Measurements from ENCODE around the gene GRAP. TPM values are rescaled to one million over a fixed set of nuclear protein-coding genes. Genes with fewer than 3 reads are reported as not detected.
"Not testable (repeated sequence)": the region's sequence is repeated elsewhere in the genome, so short reads cannot be mapped to it uniquely, and the experiment has no call there.

GRAP gene
- polyA plus RNA-seq, 3 donors = 4.6 to 7.8 (median 6.7) TPM

DNA sequence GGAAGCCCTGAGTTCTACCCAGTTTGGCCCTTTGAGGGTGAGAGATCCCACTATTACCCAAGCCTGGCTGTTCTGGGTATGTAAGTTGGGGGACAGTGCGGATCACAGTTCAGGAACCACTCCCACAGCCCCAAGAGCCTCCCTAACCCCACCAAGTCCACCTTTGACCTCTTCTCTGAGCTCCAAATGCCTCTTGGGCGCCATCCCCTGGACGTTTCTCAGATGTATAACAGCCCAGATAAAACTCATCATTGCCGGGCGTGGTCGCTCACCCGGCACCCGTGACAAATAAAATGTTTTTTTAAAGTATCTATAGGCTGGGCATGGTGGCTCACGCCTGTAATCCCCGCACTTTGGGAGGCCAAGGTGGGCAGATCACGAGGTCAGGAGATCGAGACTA lies 8.7 kb upstream of the GRAP start:
- not testable (repeated sequence) for DNase-seq (ENCODE audit: extremely low read depth in 1 of 11, low read depth in 9 of 11, low spot score in 4 of 11)

DNA sequence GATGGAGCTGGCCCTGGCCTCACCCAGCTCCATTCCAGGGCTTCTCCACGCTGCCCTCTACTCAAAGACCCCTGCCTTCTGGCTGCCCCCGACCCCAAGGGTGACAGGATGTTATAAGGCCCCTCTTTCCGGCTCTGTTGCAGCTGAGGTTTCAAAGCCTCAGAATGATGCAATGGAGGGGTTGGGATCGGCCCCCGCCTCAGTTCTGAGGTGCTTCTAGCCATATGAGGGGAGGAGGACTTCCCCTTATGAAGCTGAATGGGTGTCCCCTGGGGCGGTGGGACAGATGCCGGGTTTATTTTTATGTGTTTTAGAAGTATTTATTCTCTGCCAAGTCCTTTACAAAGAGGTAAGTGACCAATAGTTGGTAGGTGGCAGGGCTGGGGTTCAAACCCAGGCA lies 2.1 kb upstream of the GRAP start:
- DNase-seq (ENCODE audit: extremely low read depth in 1 of 11, low read depth in 9 of 11, low spot score in 4 of 11) = not testable (repeated sequence)

DNA sequence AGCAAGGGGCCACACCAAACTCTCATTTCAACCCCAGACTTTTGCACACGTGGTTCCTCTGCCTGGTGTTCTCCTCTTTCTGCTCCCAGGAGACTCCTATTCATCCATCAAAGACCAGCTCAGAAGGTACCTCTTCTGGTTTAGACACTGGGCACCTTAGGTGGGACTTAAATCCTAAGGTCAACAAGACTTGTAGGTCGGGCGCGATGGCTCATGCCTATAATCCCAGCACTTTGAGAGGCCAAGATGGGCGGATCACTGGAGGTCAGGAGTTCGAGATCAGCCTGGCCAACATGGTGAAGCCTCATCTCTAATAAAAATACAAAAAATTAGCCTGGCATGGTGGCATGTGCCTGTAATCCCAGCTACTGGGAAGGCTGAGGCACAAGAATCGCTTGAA lies 753 bp upstream of the GRAP start:
- DNase-seq (ENCODE audit: extremely low read depth in 1 of 11, low read depth in 9 of 11, low spot score in 4 of 11) = not testable (repeated sequence)

DNA sequence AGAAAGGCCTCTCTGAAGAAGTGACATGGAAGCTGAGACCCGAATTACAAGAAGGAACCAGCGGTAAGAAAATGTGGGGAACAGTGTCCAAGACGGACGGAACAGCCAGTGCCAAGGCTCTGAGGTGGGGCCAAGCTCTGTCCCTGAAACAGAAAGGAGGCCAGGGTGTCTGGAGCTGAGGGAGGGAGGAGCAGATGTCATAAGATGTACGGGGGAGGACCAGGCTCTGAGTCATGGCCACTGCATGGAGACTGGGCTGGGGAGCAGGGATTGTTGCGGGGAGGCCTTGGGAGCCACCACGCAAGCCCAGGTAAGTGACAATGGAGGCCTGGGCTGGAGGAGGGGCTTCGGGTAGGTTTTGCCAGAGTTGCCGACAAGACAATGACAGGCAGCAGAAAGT lies 2.1 kb downstream of the GRAP start:
- not testable (repeated sequence) for DNase-seq (ENCODE audit: extremely low read depth in 1 of 11, low read depth in 9 of 11, low spot score in 4 of 11)

DNA sequence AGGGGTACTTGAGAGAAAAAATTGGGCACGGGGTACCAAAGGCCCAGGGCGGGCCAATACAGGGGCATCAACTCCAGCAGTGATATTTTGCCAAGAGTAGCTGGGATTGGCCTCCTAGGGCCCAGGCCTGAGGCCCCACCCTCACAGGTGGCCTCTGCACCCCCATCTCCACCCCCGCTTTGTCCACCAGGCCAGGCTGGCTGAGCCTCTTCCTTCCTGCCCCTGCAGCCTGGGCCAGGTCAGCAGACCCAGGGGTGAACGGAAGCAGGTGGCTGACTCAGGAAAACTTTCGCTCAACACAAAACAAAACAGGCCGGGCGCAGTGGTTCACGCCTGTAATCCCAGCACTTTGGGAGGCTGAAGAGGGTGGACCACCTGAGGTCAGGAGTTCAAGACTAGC lies 3.7 kb downstream of the GRAP start:
- DNase-seq (ENCODE audit: extremely low read depth in 1 of 11, low read depth in 9 of 11, low spot score in 4 of 11) = not testable (repeated sequence)

DNA sequence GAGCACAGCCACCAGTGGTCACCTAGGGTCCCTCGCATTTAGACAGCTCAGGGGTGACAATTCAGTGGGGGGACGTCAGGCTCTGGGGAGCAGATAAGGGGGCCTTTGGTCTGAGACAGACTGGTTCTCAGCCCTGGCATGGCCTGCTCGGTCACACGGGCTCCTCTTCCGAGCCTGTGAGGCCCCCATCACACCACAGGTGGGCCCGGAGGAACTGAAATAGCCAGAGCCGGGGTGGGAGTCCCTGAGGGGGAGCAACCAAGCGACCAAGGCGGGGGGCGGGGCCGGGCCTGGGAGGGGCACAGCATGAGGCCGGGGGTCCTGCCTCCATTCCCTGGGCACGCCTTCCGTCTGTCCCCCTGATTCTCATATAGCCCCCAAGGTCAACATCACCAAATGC lies 4.4 kb downstream of the GRAP start:
- DNase-seq (ENCODE audit: extremely low read depth in 1 of 11, low read depth in 9 of 11, low spot score in 4 of 11) = not testable (repeated sequence)

DNA sequence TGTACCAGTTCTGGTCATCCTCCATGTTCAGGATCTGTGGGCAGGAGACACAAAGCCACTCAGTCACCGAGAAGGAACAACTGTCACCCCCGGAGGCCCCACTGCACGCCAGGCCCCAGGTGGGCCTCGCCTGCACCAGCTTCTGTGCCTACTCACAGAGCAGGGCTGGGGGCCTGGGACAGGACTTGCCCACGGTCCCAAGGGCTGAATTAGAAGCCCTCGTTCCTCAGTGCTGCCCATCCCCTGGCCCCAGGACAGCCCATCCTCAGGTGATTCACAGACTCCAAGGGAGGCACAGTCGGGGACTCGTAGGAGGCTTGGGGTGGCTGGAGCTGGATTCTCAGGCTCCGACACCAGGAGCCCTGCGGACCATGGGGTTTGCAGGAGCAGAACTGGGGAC lies 4.9 kb downstream of the GRAP start:
- DNase-seq (ENCODE audit: extremely low read depth in 1 of 11, low read depth in 9 of 11, low spot score in 4 of 11) = not testable (repeated sequence)

DNA sequence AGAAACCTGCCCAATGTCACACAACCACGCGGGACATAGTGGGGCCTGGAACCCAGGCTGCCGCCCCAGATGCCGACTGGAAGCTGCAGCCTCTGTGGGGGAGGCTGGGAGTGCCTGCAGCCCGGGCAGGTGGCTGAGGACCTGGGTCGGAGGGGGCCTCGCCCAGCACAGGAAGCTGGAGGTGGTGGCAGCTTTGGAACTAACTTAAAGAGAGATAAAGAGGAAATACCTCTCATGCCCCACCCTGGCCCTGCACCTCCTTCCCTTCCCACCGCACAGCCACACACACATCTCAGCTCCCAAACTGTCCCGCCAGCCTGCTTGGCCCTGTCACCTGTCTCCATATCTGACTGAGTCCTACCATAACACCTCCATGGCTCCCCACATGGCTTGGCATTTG lies 6.4 kb downstream of the GRAP start:
- not testable (repeated sequence) for DNase-seq (ENCODE audit: extremely low read depth in 1 of 11, low read depth in 9 of 11, low spot score in 4 of 11)

DNA sequence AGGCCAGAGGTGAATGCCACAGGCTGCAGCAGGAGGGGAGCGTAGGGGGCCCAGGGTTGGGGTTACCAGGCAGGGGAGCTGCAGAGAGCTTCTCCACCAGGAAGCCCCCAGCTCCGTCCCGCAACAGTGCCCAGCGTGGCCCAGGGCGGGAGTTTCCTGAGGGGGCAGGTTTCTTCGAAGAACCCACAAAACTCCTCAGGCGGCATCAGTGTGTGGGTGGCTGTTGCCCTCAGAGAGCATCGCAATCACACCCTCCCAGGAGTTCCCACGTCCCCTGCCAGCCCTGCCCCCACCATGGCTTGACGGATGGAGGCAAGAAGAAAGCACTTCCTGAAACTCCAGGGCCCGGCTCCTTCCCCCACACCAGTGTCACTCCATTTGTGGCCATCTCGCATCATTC lies 8.0 kb downstream of the GRAP start:
- not testable (repeated sequence) for DNase-seq (ENCODE audit: extremely low read depth in 1 of 11, low read depth in 9 of 11, low spot score in 4 of 11)

DNA sequence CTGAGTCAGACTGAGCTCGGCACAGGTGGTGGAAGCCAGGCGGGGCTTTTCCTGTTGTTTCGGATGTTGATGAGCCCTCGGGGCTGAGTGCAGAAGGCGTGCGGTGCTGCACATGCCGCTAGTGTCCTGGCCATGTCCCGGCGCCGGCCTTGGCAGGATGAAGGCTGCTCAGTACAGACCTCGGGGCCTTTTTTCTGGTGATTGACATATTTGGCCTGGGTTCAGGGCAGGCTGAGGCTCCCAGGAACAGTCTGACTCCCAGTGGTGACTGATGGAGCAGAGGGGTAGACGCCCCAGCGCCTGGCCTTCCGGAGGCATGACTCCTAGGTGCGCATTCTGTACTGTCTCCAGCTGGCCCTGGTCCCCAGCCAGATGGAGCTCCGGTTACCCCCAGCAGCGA lies 8.8 kb downstream of the GRAP start:
- not testable (repeated sequence) for DNase-seq (ENCODE audit: extremely low read depth in 1 of 11, low read depth in 9 of 11, low spot score in 4 of 11)

DNA sequence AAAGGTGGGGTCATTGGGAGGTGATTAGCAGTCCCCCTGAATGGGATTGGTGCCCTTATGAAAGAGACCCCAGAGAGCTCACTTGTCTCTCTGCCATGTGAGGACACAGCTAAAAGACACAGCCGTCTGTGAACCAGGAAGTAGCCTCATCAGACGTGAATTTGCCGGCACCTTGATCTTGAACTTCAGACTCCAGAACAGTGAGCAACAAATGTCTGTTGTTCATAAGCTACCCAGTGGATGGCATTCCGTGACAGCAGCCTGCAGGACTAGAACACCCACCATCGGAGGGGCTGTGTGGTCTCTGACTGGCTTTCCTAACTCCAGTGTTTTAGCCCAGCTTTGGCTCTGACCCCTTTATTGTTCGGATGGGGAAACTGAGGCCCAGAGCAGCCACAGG lies 9.2 kb downstream of the GRAP start:
- not testable (repeated sequence) for DNase-seq (ENCODE audit: extremely low read depth in 1 of 11, low read depth in 9 of 11, low spot score in 4 of 11)

DNA sequence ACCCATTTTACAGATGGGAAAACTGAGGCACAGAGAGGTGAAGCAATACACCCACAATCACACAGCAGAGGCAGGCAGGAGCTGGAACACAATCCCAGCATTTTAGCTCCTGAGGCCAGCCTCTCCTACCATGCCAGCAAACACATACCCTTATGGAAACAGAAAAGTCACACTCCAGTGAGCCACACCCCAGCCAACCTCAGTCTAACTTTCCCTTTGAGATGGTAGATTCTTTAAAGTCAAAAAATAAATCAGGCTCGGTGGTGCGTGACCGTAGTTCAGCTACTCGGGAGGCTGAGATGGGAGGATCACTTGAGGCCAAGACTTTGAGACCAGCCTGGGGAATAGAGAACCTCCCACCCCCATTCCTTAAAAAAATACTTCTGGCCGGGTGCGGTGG lies 10.6 kb downstream of the GRAP start:
- not testable (repeated sequence) for DNase-seq (ENCODE audit: extremely low read depth in 1 of 11, low read depth in 9 of 11, low spot score in 4 of 11)

DNA sequence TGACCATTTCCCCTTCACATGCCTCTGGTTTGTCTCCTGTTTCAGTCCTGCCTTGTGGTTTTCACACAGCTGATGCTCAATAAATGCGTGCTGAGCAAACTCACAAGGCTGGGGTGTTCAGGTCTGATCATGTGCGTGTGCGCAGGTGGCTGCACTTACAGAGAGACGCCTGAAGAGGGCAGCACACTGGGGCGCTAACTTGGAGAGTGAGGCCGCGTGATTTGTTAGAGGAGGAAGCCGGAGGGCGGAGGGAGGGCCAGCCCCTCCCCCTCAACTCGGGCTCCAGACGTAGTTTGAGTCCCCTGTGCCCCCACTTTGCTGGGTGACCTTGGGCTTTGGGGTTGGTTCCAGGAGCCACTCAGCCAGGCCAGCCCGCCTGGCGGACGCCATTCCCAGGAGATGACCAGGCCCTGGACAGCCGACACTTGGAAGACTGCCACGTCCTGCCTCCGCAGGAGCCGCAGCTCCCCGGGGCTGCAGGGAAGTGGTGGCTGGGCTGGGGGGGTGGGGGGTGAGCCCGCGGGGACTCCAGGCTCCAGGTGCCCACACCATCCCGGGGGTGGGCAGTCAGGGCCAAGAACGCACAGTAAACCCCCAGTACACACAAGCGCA lies 14.3 kb downstream of the GRAP start:
- not testable (repeated sequence) for DNase-seq (ENCODE audit: extremely low read depth in 1 of 11, low read depth in 9 of 11, low spot score in 4 of 11)

DNA sequence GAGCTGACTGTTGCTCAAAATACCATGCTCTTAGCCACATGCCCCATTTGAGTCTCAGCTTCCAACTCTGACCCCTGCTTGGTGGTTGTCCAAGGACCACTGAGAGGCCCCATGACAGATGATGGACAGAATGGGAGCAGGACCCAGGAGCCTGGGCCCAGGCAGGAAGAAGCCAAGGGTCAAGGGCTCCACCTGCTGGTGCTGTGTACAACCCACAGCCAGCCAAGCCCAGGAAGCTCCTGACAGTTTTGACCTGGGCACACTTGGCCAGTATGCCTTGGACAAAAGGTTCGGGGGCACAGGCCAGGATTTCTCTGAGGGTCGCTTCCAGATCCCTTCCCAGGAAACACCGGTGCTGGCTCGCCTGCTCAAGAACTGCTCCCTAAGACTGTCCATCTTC lies 15.0 kb downstream of the GRAP start:
- not testable (repeated sequence) for DNase-seq (ENCODE audit: extremely low read depth in 1 of 11, low read depth in 9 of 11, low spot score in 4 of 11)

DNA sequence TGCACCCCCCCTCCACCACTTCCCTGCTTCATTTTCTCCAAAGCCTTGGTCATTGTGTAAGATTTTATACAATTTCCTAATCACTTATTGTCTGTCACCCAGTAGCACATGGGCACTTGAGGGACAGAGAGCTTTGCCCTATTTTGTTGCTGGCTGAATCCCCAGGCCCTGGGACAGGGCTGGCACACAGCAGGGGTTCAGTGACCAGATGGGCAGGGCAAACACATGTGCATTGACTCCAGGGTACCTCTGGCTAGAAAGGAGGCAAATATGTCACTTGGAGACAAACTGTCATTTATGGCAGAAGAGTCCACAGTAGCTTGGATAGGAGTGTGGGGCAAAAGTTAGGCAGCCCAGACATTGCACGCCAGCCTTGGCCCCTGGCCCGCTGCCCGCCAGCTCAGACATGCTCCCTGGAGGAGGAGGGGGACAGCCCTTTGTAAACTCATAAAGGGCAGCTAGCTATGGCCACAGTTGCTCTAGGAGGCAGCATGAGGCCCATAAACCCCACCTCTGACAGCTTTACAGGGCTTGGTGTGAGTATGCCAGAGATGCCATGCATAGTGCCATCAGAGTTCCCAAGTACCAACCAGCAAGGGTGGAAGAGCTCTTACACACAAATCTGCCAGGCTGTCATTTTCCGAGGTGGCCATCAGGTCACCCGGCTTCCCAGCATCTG lies 15.8 kb downstream of the GRAP start:
- not testable (repeated sequence) for DNase-seq (ENCODE audit: extremely low read depth in 1 of 11, low read depth in 9 of 11, low spot score in 4 of 11)

DNA sequence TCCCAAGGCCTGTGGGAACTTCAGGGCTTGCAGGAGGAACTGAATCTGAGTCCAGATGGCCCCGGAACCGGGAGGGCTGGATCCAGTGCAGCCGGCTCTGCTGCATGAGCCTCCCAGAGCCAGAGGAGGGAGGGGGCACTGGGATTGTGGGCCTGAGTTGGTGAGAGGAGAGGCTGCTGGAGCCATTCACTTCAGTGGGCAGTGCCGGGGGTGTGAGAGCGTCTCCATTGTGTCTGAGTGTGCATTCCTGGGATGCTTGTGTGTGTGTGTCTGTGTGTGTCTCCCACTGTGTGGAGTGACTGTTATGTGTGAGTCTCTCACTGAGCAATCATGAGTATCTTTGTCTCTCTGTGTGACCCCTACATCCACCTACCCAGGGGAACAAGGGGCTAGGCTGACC lies 17.0 kb downstream of the GRAP start:
- not testable (repeated sequence) for DNase-seq (ENCODE audit: extremely low read depth in 1 of 11, low read depth in 9 of 11, low spot score in 4 of 11)

DNA sequence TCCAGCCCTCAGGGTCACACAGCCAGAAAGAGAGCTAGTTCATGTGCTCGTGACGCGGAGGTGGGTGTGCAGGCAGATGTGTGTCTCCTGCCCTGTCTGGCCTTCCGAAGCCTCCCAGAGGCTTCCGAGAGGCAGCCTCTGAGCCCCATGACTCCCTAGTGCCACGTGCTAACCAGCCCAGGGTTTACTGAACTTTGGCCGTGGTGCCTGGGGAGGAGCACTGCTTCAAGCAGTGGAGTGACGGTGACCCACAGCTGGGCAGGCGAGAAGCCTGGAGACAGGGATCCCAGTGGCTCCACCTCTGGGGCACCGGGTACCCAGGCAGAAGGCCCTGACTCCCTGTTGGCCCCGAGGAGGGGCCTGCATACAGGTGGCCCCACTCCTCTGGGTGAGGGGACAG lies 18.1 kb downstream of the GRAP start:
- not testable (repeated sequence) for DNase-seq (ENCODE audit: extremely low read depth in 1 of 11, low read depth in 9 of 11, low spot score in 4 of 11)

DNA sequence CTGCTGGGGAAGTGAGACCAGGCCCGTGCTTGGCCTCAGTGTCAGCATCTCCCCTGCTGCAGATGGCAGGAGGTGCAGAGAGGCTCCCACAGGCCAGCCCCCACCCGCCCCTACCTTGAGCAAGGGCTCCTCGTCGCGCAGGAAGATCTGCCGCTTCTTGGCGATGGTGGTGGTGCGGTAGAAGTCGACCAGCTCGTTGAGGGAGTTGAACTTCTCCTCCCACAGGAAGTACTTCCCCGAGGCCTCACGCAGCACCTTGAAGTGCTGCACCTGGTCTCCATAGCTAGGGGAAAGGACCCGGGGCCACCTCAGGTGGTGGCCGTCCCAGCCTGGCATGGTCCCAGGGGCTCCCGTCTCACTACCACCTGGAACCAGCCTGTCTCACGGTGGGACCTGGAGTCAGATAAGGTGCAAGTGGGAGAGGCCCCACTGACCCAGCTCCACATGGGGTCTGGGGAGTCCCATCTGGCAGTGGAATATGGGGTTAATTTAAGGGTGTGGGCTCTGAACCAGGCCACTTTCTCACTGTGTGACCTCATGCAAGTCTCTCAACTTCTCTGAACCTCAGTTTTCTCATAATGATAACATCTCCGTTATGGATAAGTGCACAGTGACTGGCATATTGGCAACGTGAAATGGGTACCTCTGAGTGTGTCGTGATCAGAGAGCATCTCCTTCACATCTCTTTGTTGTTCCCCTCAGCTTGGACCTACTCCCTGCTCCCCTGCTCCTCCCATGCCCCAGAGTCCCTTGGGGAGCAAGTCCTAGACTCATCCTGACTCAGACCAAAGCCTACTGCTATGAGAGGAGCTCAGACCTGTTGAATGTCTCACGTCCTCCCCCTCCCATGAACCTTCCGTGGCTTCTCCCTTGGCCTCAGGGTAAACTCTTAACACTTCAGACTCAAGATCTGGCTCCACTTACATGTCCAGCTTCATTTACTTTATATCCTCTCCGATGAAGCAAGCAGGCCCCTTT lies 22.4 kb downstream of the GRAP start:
- no peak for DNase-seq (ENCODE audit: extremely low read depth in 1 of 11, low read depth in 9 of 11, low spot score in 4 of 11)

DNA sequence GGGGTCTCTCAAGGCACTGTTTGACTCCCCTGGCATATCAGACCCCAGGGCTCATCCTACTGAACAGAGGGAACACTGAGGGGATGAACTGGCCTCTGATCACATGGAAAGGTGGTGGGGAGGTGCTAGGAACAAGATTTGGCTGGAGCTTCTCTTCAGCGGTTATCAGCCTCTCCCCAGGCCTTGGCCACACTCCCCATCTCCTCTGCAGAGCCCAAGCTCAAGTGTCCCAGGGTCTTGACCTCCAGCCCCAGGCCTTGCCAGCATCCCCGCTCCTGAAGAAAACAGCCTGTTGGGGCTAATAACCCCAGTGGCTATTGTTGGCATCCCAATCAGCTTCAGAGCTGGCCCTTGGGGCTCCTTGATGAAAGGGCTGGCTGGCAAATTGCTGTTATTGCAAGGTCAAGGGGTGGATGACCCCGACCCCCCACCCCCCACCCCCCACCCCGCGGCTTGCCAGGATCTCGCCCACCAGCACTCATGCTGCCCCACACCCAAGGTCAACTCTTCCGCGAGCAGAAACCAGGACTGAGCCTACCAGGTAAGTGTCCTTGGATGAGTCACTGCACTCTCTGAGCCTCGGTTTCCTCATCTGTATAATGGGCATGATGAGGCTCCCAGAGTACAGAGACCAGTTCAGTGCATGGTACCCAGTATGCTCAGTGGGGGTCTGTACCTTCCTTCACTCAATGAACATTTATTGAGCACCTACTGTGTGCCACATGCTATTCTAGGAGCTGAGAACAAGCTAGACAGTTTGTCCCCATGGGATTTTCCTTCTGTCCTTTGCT lies 23.4 kb downstream of the GRAP start:
- no peak for DNase-seq (ENCODE audit: extremely low read depth in 1 of 11, low read depth in 9 of 11, low spot score in 4 of 11)
